HG02610 (cell line): ENCODE results near the gene PIP4K2A.
"Not testable (repeated sequence)": the region's sequence is repeated elsewhere in the genome, so short reads cannot be mapped to it uniquely, and the experiment has no call there.

Experiments
- ATAC-seq: cut with Tn5 transposase; IDR thresholded peaks from one replicate; pipeline ENCODE4 v1.9.1; 2021; ENCODE audit warnings: mild to moderate bottlenecking, moderate library complexity; ENCODE audit not compliant: unreplicated experiment

The PIP4K2A gene

GRCh38 chr10:22697101-22697500, 17.3 kb downstream of the PIP4K2A start:
- ATAC-seq, result no peak

GRCh38 chr10:22693860-22694259, 20.5 kb downstream of the PIP4K2A start:
- no peak for ATAC-seq

- ATAC-seq, result peak; percentile 54
These were observed 21.0 kb downstream of the PIP4K2A start for GRCh38 chr10:22693371-22693784.

GRCh38 chr10:22692119-22692518, 22.3 kb downstream of the PIP4K2A start:
- ATAC-seq, result not testable (repeated sequence)

GRCh38 chr10:22690614-22691431, 23.6 kb downstream of the PIP4K2A start:
- peak; percentile 39 for ATAC-seq

GRCh38 chr10:22690158-22690557, 24.2 kb downstream of the PIP4K2A start:
- peak; percentile 31 for ATAC-seq

GRCh38 chr10:22686347-22686746, 28.0 kb downstream of the PIP4K2A start:
- ATAC-seq, result no peak

GRCh38 chr10:22685926-22686325, 28.5 kb downstream of the PIP4K2A start:
- ATAC-seq, result no peak

- no peak for ATAC-seq
These were observed 29.7 kb downstream of the PIP4K2A start for GRCh38 chr10:22684699-22685098.

- ATAC-seq, result peak; percentile 78
These were observed 31.3 kb downstream of the PIP4K2A start for GRCh38 chr10:22683140-22683389.

- ATAC-seq, result peak; percentile 32
These were observed 31.9 kb downstream of the PIP4K2A start for GRCh38 chr10:22682237-22683139.

- no peak for ATAC-seq
These were observed 32.6 kb downstream of the PIP4K2A start for GRCh38 chr10:22681783-22682183.

- no peak for ATAC-seq
These were observed 33.1 kb downstream of the PIP4K2A start for GRCh38 chr10:22681301-22681700.

- no peak for ATAC-seq
These were observed 34.8 kb downstream of the PIP4K2A start for GRCh38 chr10:22679608-22680007.

- ATAC-seq, result no peak
These were observed 37.0 kb downstream of the PIP4K2A start for GRCh38 chr10:22677333-22677732.

- no peak for ATAC-seq
These were observed 37.9 kb downstream of the PIP4K2A start for GRCh38 chr10:22676435-22676834.

GRCh38 chr10:22674573-22674930, 39.8 kb downstream of the PIP4K2A start:
- ATAC-seq, result no peak

GRCh38 chr10:22673785-22674572, 40.4 kb downstream of the PIP4K2A start:
- no peak for ATAC-seq

GRCh38 chr10:22673091-22673392, 41.3 kb downstream of the PIP4K2A start:
- ATAC-seq, result no peak

- ATAC-seq, result no peak
These were observed 41.9 kb downstream of the PIP4K2A start for GRCh38 chr10:22672319-22673090.

GRCh38 chr10:22670788-22671187, 43.6 kb downstream of the PIP4K2A start:
- no peak for ATAC-seq
